Right renal cortex interstitium (tissue), 3 donors: Measurements from ENCODE around the gene ZACN. TPM values are rescaled to one million over a fixed set of nuclear protein-coding genes. Genes with fewer than 3 reads are reported as not detected.

ENCODE experiments used
- DNase-seq, 3 donors: peaks; one replicate each; pipeline ENCODE4 v3.0.0-alpha.2; 2013; ENCODE audit warnings: low read depth in 3 of 3, low spot score in 2 of 3
- polyA plus RNA-seq, 3 donors: library from polyadenylated mRNA; unstranded; fragments of 120-200 nt; gene quantifications; one replicate each; pipeline ENCODE4 v1.2.1, GENCODE V29; 2013; ENCODE audit not compliant: insufficient read length in 3 of 3

ZACN gene
- polyA plus RNA-seq, 3 donors, result 6.2 to 18.4 (median 16.0) TPM

DNA sequence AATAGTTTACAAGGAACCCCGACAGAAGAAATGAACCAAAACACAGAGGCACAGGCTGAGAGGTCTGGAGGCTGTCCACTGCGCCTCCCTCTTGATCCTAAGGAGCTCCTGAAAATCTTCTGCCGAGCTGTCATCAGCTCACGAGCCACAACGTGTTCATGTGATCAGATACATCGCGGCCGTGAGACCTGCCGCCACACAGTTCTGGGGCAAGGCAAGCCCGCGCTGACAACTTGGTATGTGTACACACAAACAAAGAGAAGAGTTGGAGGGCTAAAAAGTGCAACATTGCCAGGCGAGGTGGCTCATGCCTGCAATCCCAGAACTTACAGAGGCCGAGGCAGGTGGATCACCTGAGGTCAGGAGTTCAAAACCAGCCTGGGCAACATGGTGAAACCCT lies 17.0 kb downstream of the ZACN start:
- no peak for DNase-seq

DNA sequence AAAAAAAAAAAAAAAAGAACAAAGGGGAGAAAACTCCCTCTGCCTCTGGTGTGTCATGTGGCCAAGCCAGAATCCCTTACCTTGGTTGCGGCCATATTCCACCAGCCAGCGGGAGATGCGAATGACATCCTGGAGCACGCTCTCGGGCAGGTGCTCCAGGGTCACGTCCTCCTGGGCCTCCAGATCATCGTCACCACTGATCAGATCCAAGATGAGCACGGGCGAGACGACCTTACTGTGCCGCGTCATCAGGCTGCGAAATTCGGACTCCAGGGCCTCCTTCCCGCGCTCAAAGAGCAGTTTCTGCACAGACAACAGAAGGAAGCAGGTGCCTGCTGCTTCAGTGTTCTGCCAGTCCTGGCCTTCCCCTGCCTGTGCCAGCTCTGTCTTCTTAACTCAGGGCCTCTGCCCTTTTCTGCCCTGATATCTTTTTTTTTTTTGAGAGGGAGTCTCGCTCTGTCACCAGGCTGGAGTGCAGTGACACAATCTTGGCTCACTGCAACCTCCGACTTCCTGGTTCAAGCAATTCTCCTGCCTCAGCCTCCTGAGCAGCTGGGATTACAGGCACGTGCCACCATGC lies 18.8 kb downstream of the ZACN start:
- DNase-seq, result no peak

- no peak for DNase-seq
Measured at GRCh38 chr17:76102944-76103273, 23.9 kb downstream of the ZACN start.

- peak; percentile 85 to 93 (median 88) for DNase-seq
Measured at GRCh38 chr17:76103274-76104139, 24.5 kb downstream of the ZACN start, which contains the start of gene EXOC7. TSS of gene EXOC7 (minus strand) at chr17:76103787. CDS start at chr17:76103692, 95 bp downstream.

GRCh38 chr17:76104140-76104895 lies 25.3 kb downstream of the ZACN start:
- DNase-seq, result no peak

- no peak for DNase-seq
Measured at GRCh38 chr17:76104896-76105231, 25.9 kb downstream of the ZACN start.

- DNase-seq, result no peak
Measured at GRCh38 chr17:76106703-76107102, 27.7 kb downstream of the ZACN start.

DNA sequence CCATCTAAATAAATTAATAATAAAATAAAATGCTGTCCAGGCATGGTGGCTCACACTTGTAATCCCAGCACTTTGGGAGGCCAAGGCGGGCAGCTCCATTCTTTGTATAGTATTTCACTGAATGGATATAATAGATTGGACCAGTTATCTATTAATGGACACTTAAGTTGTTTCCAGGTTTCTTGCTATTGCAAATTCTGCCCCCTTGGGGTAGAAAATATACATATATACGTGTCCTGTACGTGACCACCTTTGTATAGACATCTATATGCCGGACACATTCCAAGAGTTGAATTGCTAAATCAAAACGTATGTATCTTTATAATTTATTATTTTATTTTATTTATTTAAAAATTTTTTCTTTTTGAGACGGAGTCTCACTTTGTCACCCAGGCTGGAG lies 28.5 kb downstream of the ZACN start:
- DNase-seq, result no peak

DNA sequence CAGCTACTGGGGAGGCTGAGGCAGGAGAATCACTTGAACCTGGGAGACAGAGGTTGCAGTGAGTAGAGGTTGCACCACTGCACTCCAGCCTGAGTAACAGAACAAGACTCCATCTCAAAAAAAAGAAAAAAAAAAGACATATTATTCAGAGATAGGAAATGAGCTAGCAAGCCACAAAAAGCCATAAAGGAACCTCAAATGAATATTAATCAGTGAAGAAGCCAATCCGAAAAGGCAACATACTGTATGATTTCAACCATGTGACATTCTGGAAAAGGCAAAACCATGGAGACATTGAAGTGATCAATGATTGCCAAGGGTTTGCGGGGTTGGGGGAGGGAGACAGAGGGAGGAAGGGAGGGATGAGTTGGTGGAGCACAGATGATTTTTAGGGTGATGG lies 33.0 kb downstream of the ZACN start:
- no peak for DNase-seq

DNA sequence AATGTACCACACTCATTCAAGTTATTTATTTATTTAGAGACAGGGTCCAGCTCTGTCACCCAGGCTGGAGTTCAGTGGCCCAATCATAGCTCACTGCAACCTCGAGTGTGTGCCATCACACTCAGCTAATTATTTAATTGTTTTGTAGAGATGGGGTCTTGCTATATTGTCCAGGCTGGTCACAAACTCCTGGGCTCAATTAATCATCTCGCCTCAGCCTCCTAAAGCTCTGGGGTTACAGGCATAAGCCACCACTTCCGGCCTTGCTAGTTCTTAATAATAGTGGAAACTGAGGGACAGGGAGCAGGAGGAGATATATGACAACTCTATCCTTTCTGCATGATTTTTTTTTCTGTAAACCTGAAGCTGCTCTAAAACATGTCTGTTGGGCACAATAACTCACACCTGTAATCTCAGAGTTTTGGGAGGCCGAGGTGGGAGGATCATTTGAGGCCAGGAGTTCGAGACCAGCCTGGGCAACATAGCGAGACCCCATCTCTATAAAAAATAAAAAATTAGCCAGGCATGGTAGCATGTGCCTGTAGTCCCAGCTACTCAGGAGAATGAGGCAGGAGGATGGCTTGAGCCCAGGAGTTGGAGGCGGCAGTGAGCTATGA lies 36.3 kb downstream of the ZACN start:
- DNase-seq, result no peak

- DNase-seq, result no peak
Measured at GRCh38 chr17:76119409-76120371, 40.7 kb downstream of the ZACN start.

DNA sequence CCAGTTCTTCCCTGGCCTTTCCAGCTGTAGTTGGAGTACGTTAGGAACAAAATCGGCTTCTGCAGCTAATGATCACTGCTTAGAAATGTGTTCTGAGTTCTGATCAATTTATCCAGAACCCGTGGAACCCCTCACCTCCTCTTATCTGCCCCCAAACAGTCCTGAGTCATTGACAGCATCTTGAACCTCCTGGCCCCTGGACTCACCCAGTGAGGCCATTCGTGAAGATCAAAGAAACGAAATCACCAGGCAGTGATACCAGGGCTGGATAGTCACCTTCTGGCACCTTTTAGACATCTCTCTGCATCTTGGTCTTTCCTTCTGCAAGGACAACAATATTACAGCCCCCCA lies 41.7 kb downstream of the ZACN start:
- DNase-seq, result no peak

DNA sequence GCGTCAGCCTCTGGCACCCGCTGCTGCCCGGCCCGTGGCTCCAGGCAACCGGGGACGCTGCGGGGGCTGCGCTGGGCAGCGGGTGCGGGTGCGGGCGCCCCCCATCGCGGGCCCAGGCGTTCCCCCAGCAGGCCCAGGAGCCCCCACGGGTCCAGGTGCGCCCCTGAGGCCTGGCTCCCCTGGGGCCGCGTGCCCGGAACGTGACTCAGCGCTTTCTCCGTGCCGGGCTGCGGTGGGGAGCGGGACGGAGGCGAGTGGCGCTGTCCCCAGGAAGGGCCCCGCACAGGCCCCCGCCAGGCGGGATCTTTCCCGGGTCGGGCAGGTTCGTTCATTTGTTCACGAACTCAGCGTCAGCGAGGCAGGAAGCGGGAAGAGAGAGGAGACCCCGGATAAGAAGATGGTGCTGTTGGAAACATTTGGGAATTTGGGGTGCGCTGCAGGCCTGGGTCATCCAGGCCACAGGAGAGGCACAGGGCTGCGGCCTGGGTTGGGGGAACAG lies 43.0 kb downstream of the ZACN start:
- no peak for DNase-seq

- no peak for DNase-seq
Measured at GRCh38 chr17:76122431-76123190, 43.6 kb downstream of the ZACN start.

DNA sequence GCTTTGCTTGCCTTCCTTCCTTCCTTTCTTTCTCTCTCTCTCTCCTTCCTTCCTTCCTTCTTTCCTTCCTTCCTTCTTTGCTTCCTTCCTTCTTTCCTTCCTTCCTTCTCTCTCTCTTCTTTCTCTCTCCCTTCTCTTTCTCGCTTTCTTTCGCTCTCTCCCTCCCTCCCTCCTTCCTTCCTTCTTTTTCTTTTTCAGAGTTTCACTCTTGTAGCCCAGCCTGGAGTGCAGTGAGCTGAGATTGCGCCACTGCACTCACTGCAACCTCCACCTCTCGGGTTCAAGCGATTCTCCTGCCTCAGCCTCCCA lies 44.2 kb downstream of the ZACN start:
- no peak for DNase-seq

GRCh38 chr17:76123749-76124581 lies 45.0 kb downstream of the ZACN start:
- DNase-seq, result no peak

DNA sequence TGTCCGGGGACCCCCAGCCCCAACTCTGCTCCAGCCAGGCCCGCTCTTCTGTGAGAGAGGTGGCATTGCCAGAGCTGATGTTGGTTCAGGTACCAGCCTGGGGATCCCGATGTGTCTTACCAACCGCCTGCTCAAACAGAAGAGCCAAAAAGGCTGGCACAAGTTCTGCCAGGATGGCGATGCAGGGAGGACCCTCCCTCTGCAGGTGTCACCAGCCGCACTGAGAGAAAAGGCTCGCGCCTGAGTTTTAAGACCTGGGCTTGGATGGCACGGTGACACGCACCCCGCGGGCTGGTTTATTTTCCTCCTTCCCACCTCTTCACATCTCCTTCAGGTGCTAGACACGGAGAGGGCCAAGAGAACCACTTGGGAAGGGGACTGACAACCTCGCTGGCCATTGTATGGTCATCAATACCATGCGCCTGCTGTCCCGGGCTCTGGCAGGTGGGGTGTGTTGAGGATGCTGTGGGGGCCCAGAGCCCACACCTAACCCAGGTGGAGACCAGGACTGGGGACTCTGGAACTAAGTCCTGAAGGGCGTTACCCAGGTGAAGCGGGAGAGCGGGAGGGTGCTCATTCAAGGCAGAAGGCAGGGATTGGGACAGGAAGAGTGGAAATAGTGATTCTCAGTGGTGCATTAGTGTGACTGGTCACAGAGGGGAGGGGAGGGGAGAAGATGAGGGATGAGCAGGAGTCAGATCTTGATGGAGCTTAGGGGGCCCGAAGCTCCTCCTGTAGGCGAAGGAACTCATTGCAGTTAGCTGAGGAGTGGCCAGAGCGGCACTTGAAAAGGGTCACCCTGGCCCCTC lies 45.8 kb downstream of the ZACN start:
- DNase-seq, result no peak

DNA sequence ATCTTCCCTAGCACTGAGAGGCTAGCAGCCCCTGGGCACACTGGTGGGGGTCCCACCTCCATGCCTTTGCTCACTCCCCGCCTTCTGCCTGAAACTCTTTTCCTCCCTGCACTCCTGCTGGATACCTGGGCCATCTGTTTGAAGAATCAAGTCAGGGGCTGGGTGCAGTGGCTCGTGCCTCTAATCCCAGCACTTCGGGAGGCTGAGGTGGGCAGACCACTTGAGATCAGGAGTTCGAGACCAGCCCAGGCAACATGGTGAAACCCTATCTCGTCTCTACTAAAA lies 46.4 kb downstream of the ZACN start:
- DNase-seq, result no peak
